Activated gamma-delta T cell treated with anti-CD3 and anti-CD28 coated beads, Interleukin-2, amount 50 U/mL, for 16 hours (primary cell): ENCODE data around the gene GNAL.
"Not testable (repeated sequence)": the region's sequence is repeated elsewhere in the genome, so short reads cannot be mapped to it uniquely, and the experiment has no call there.

Experiments used
- DNase-seq: peaks from one replicate; pipeline ENCODE4 v3.0.0-alpha.2; 2020; ENCODE audit warnings: low read depth

GNAL gene

GRCh38 chr18:11688972-11689668, at the start of gene GNAL:
TSS of gene GNAL (plus strand) at chr18:11689264. CDS start at chr18:11689564, 300 bp downstream.
- no peak for DNase-seq

- DNase-seq, result not testable (repeated sequence)
These were observed 41.8 kb upstream of the GNAL start for GRCh38 chr18:11647310-11647709.

GRCh38 chr18:11647804-11648203, 41.3 kb upstream of the GNAL start:
- DNase-seq, result not testable (repeated sequence)

GRCh38 chr18:11649839-11650238, 39.2 kb upstream of the GNAL start:
- DNase-seq, result no peak

GRCh38 chr18:11651899-11652298, 37.2 kb upstream of the GNAL start:
- no peak for DNase-seq

- no peak for DNase-seq
These were observed 35.5 kb upstream of the GNAL start for GRCh38 chr18:11653521-11653920.

- DNase-seq, result no peak
These were observed 34.1 kb upstream of the GNAL start for GRCh38 chr18:11654736-11655605.

- DNase-seq, result no peak
These were observed 33.5 kb upstream of the GNAL start for GRCh38 chr18:11655606-11655932.

- DNase-seq, result no peak
These were observed 31.9 kb upstream of the GNAL start for GRCh38 chr18:11657152-11657551.

GRCh38 chr18:11657554-11657953, 31.5 kb upstream of the GNAL start:
- DNase-seq, result no peak

- no peak for DNase-seq
These were observed 31.0 kb upstream of the GNAL start for GRCh38 chr18:11658019-11658418.

GRCh38 chr18:11658989-11659388, 30.1 kb upstream of the GNAL start:
- DNase-seq, result no peak

GRCh38 chr18:11660691-11661090, 28.4 kb upstream of the GNAL start:
- no peak for DNase-seq

GRCh38 chr18:11661430-11661829, 27.6 kb upstream of the GNAL start:
- DNase-seq, result no peak

GRCh38 chr18:11663439-11664029, 25.5 kb upstream of the GNAL start:
- DNase-seq, result no peak

GRCh38 chr18:11664286-11664685, 24.8 kb upstream of the GNAL start:
- no peak for DNase-seq

GRCh38 chr18:11665146-11665545, 23.9 kb upstream of the GNAL start:
- DNase-seq, result no peak

- no peak for DNase-seq
These were observed 23.5 kb upstream of the GNAL start for GRCh38 chr18:11665587-11665986.

GRCh38 chr18:11666176-11666575, 22.9 kb upstream of the GNAL start:
- no peak for DNase-seq

GRCh38 chr18:11666831-11667230, 22.2 kb upstream of the GNAL start:
- DNase-seq, result no peak

- DNase-seq, result no peak
These were observed 21.5 kb upstream of the GNAL start for GRCh38 chr18:11667578-11667977.

GRCh38 chr18:11668441-11669169, 20.5 kb upstream of the GNAL start:
- DNase-seq, result no peak
